ENCODE results near the gene SAPCD2.

DNA sequence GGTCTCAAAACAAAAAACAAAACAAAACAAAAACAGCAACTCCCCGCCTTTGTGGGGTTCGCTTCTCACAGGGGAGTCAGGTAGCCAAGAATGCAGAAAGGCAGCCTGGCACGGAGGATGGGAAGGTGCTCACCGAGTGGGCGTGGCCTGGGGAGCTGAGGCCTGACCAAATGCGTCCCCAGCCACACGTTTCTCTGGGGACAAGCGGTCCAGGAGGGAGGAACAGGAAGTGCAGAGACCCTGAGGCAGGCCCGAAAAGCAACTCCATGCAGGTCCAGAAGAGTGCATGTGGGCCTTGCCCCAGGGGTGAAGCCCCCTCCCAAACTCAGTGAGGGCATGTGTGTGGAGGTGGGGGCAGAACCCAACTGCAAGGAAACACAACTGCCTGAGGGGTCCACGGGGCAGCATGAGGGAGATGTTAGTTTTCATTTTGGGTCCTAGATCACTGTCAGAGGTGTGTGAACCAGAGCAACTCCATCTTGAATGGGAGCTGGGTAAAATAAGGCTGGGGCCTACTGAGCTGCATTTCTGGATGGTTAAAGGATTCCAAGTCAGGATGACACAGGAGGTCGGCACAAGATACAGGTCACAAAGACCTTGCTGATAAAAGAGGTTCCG, 4.4 kb upstream of the SAPCD2 start:
- TF ChIP-seq CTCF (conservative IDR thresholded peaks at IDR 0.05 in 1 of 2, IDR thresholded peaks at IDR 0.05 in 1 of 2; ENCODE audit: extremely low read depth in 1 of 2, insufficient read depth in 1 of 2, low read depth in 1 of 2, low read length in 2 of 2) (no peak), EZH2 (IDR thresholded peaks at IDR 0.05; ENCODE audit: borderline replicate concordance, low read length) (no peak)

All from mammary epithelial cell (primary cell).